ENCODE results near the gene SIGLEC10.

DNA sequence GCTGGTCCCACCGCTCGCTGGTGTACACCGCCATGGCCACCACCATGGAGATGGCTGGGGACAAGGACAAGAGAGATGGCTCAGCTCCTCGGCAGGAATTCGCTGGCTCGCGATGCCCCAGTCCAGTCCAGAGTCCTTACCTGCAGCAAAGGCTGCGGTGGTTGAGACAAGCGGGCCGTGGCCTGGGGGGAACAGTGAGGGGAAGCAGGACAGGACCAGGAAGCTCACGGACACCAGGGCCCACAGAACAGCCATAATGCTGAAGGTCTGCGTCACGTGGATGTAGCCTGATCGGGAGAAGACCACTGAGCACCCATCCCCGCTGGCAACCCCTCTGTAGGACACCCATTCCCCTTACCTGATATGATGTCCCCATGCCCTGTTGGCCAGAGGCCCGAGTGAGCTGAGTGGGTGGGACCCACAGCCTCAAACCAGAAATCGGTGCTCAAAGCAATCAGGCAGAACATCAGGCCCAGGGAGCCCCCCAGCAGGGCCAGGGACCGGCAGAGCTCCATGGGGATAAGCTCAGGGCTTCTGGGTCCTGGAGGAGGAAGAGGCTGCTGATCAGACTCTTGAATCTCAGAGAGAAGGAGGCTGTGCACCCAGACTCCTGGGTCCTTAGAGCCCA, 45.3 kb downstream of the SIGLEC10 start:
- TF ChIP-seq CTCF (IDR thresholded peaks at IDR 0.05 in 8 of 11, conservative IDR thresholded peaks at IDR 0.05 in 3 of 11): no peak
- no peak for TF ChIP-seq POLR2A (IDR thresholded peaks at IDR 0.05)
